Hypothalamus (tissue), 51 donors: ENCODE measurements around the gene TXNL4B.

ENCODE experiments used
- DNase-seq, 51 donors: peaks; one replicate each; lab custom pipeline; 2025; lab: John Stamatoyannopoulos, UW

Gene TXNL4B

GRCh38 chr16:72112906-72113615, 19.6 kb upstream of the TXNL4B start:
- DNase-seq = no peak

- no peak for DNase-seq
These were observed 19.0 kb upstream of the TXNL4B start for GRCh38 chr16:72112452-72112792.

GRCh38 chr16:72111657-72112451, 18.4 kb upstream of the TXNL4B start:
- DNase-seq = no peak

- DNase-seq = no peak
These were observed 17.5 kb upstream of the TXNL4B start for GRCh38 chr16:72110662-72111615.

GRCh38 chr16:72109966-72110530, 16.6 kb upstream of the TXNL4B start:
- DNase-seq = no peak

- no peak for DNase-seq
These were observed 15.9 kb upstream of the TXNL4B start for GRCh38 chr16:72109300-72109699.

- no peak for DNase-seq
These were observed 15.1 kb upstream of the TXNL4B start for GRCh38 chr16:72108353-72109102.

- no peak for DNase-seq
These were observed 14.0 kb upstream of the TXNL4B start for GRCh38 chr16:72107371-72107770.

- no peak for DNase-seq
These were observed 12.6 kb upstream of the TXNL4B start for GRCh38 chr16:72105978-72106377.

- DNase-seq = no peak
These were observed 11.5 kb upstream of the TXNL4B start for GRCh38 chr16:72104905-72105304.

GRCh38 chr16:72101195-72101594, 7.8 kb upstream of the TXNL4B start:
- DNase-seq = no peak

GRCh38 chr16:72099377-72099818, 6.0 kb upstream of the TXNL4B start:
- peak in 23 of 51 donors; percentile 2 to 51 (median 23) for DNase-seq

- no peak for DNase-seq
These were observed 5.5 kb upstream of the TXNL4B start for GRCh38 chr16:72098936-72099335.

GRCh38 chr16:72094266-72094610, 818 bp upstream of the TXNL4B start:
- DNase-seq = peak in 3 of 51 donors; percentile 28 to 71 (median 68)

- peak in 2 of 51 donors; percentile 27 to 32 for DNase-seq
These were observed 480 bp downstream of the TXNL4B start for GRCh38 chr16:72092832-72093447.

- DNase-seq = no peak
These were observed 2.2 kb downstream of the TXNL4B start for GRCh38 chr16:72091217-72091616.

- DNase-seq = no peak
These were observed 8.4 kb downstream of the TXNL4B start for GRCh38 chr16:72085002-72085401.

- DNase-seq = no peak
These were observed 9.0 kb downstream of the TXNL4B start for GRCh38 chr16:72084445-72084844.

- DNase-seq = no peak
These were observed 9.5 kb downstream of the TXNL4B start for GRCh38 chr16:72083778-72084404.
